ENCODE measurements around the gene ACBD3. TPM values are rescaled to one million over a fixed set of nuclear protein-coding genes. Genes with fewer than 3 reads are reported as not detected.

The ACBD3 gene
- total RNA-seq, 1 donor from 2014 or later: 49.7 TPM

Small RNAs within 50 kb of the gene (small RNA-seq; reads per million reads assigned to genes)
- not detected for gene AL512343.1

Other genes starting within 250 kb of the ACBD3 start
- gene LEFTY2, start 245.5 kb downstream of the ACBD3 start, total RNA-seq: under 0.01 TPM
- 40.4 TPM for gene SDE2, start 187.4 kb downstream of the ACBD3 start, total RNA-seq
- gene H3-3A, start 124.0 kb downstream of the ACBD3 start, total RNA-seq: 377 TPM
- not detected for gene MIXL1, start 36.9 kb upstream of the ACBD3 start, total RNA-seq
- gene LIN9, start 122.4 kb upstream of the ACBD3 start, total RNA-seq: 23.2 TPM
- gene PARP1, start 221.4 kb upstream of the ACBD3 start, total RNA-seq: 115 TPM